HepG2 (cell line): Measurements from ENCODE around the gene LSM3.

Source experiments
- BRCA1 ChIP-seq: sonication (generic); formaldehyde crosslinking; IDR thresholded peaks from 2 replicates; pipeline ENCODE4 v1.4.0; 2020; ENCODE audit warnings: missing genetic modification reagents
- FIP1L1 ChIP-seq: fragments of 200-400 bp; formaldehyde crosslinking; IDR thresholded peaks from 2 replicates; pipeline ENCODE4 v1.6.1; 2018; ENCODE audit warnings: low read depth, mild to moderate bottlenecking, low read length, moderate library complexity, borderline replicate concordance; ENCODE audit not compliant: insufficient read depth
- NFIC ChIP-seq: IDR thresholded peaks from 2 replicates; pipeline ENCODE4 v1.6.1; 2012; ENCODE audit warnings: mild to moderate bottlenecking, low read length, inconsistent platforms

GRCh38 chr3:14245248-14245639 lies 66.6 kb downstream of the LSM3 start:
- no peak for TF ChIP-seq NFIC
- TF ChIP-seq BRCA1 (CRISPR knock-in tag), result no peak
- no peak for TF ChIP-seq FIP1L1
